ENCODE results near the gene TMOD1.
A peak's percentile ranks its signal among the peaks of the same experiment; 100 is the strongest.

The TMOD1 gene

GRCh38 chr9:97629156-97629555 lies 127.7 kb downstream of the TMOD1 start:
- Histone ChIP-seq H3K4me3 (ENCODE audit: low read depth, low read length) (no peak overlapping the region), H3K9me3 (no peaks in the 10 kb centered on the region), H3K4me1 (no peaks in the 10 kb centered on the region), H3K27me3 (no peaks in the 10 kb centered on the region), H3K36me3 (peaks cover 28% of the 10 kb centered on the region)
- no peak for DNase-seq
- no peak for TF ChIP-seq CTCF (IDR thresholded peaks at IDR 0.05; ENCODE audit: low read depth, low read length)

GRCh38 chr9:97630591-97630990 lies 129.1 kb downstream of the TMOD1 start:
- Histone ChIP-seq H3K36me3 (peaks cover 13% of the 10 kb centered on the region), H3K9me3 (no peaks in the 10 kb centered on the region), H3K4me1 (no peaks in the 10 kb centered on the region), H3K4me3 (ENCODE audit: low read depth, low read length) (no peak overlapping the region), H3K27me3 (no peaks in the 10 kb centered on the region)
- no peak for TF ChIP-seq CTCF (IDR thresholded peaks at IDR 0.05; ENCODE audit: low read depth, low read length)
- no peak for DNase-seq

GRCh38 chr9:97632248-97632984 lies 130.9 kb downstream of the TMOD1 start:
- DNase-seq, result peak; percentile 41
- Histone ChIP-seq H3K4me3 (ENCODE audit: low read depth, low read length) (peak overlapping the region; percentile 75), H3K4me1 (no peaks in the 10 kb centered on the region), H3K9me3 (no peaks in the 10 kb centered on the region), H3K27me3 (no peaks in the 10 kb centered on the region), H3K36me3 (peaks cover 4% of the 10 kb centered on the region)
- no peak for TF ChIP-seq CTCF (IDR thresholded peaks at IDR 0.05; ENCODE audit: low read depth, low read length)

- H3K9me3 ChIP-seq, result no peaks in the 10 kb centered on the region
- no peaks in the 10 kb centered on the region for H3K36me3 ChIP-seq
- DNase-seq, result peak; percentile 98
- TF ChIP-seq CTCF (IDR thresholded peaks at IDR 0.05; ENCODE audit: low read depth, low read length), result no peak
- H3K4me3 ChIP-seq (ENCODE audit: low read depth, low read length), result peak within 1 kb of the TSS; percentile 75
- H3K27me3 ChIP-seq, result no peaks in the 10 kb centered on the region
- H3K4me1 ChIP-seq, result no peaks in the 10 kb centered on the region
These were observed 131.8 kb downstream of the TMOD1 start, which contains the start of the genes NCBP1 and TSTD2 for GRCh38 chr9:97632985-97633858. TSS of gene NCBP1 (plus strand) at chr9:97633821. CDS start at chr9:97633882, 61 bp downstream. TSS of gene TSTD2 (minus strand) at chr9:97633368. CDS start at chr9:97627562, 5,806 bp downstream.

- Histone ChIP-seq H3K4me1 (no peaks in the 10 kb centered on the region), H3K27me3 (no peaks in the 10 kb centered on the region), H3K9me3 (no peaks in the 10 kb centered on the region), H3K4me3 (ENCODE audit: low read depth, low read length) (peak overlapping the region; percentile 75), H3K36me3 (no peaks in the 10 kb centered on the region)
- no peak for TF ChIP-seq CTCF (IDR thresholded peaks at IDR 0.05; ENCODE audit: low read depth, low read length)
- DNase-seq, result no peak
These were observed 132.5 kb downstream of the TMOD1 start for GRCh38 chr9:97633859-97634490.
